HepG2 (cell line): ENCODE data around the gene GYS1. TPM values are rescaled to one million over a fixed set of nuclear protein-coding genes. Genes with fewer than 3 reads are reported as not detected.
A peak's percentile ranks its signal among the peaks of the same experiment; 100 is the strongest.

Source experiments
- AKAP8 ChIP-seq: sonication (generic); formaldehyde crosslinking; IDR thresholded peaks from 2 replicates; pipeline ENCODE4 v1.5.1; 2020; ENCODE audit warnings: mild to moderate bottlenecking, missing genetic modification reagents
- ARNTL ChIP-seq: sonication (generic); formaldehyde crosslinking; IDR thresholded peaks from 2 replicates; pipeline ENCODE4 v1.4.0; 2020; ENCODE audit warnings: mild to moderate bottlenecking, missing genetic modification reagents
- BORCS8-MEF2B ChIP-seq: sonication (generic); formaldehyde crosslinking; IDR thresholded peaks from 2 replicates; pipeline ENCODE4 v1.8.0; 2022; ENCODE audit warnings: mild to moderate bottlenecking, missing genetic modification reagents
- CHCHD3 ChIP-seq: sonication (generic); formaldehyde crosslinking; IDR thresholded peaks from 2 replicates; pipeline ENCODE4 v1.8.0; 2022; ENCODE audit warnings: mild to moderate bottlenecking, missing genetic modification reagents, moderate library complexity
- CREM ChIP-seq, 2 experiments: sonication (generic) in 1 of 2; formaldehyde crosslinking in 1 of 2; IDR thresholded peaks; 2 replicates each; pipeline versions ENCODE4 v1.4.0 to v1.6.1; 2016 to 2020; ENCODE audit warnings: antibody characterized with exemption in 1 of 2, mild to moderate bottlenecking in 1 of 2, missing genetic modification reagents in 1 of 2
- NAIF1 ChIP-seq: sonication (generic); formaldehyde crosslinking; IDR thresholded peaks from 2 replicates; pipeline ENCODE4 v1.5.0; 2020; ENCODE audit warnings: mild to moderate bottlenecking, missing genetic modification reagents, borderline replicate concordance
- NFKBIZ ChIP-seq: IDR thresholded peaks from 2 replicates; pipeline ENCODE4 v1.6.1; 2018; ENCODE audit warnings: missing genetic modification reagents, missing compliant biosample characterization
- POLR2AphosphoS5 ChIP-seq: IDR thresholded peaks from 2 replicates; pipeline ENCODE4 v1.6.1; 2012; ENCODE audit warnings: low read depth, low read length
- SAP130 ChIP-seq: IDR thresholded peaks from 2 replicates; pipeline ENCODE4 v1.6.1; 2016; ENCODE audit warnings: low read depth
- SIN3A ChIP-seq: IDR thresholded peaks from 2 replicates; pipeline ENCODE4 v1.6.1; 2011; ENCODE audit warnings: low read depth, mild to moderate bottlenecking, control low read depth, low read length, borderline replicate concordance
- SMARCE1 ChIP-seq: fragments of 450-650 bp; IDR thresholded peaks from 2 replicates; pipeline ENCODE4 v1.6.1; 2017; ENCODE audit warnings: borderline replicate concordance
- SNAPC2 ChIP-seq: sonication (generic); formaldehyde crosslinking; IDR thresholded peaks from 2 replicates; pipeline ENCODE4 v1.8.1; 2022; ENCODE audit warnings: mild to moderate bottlenecking, missing genetic modification reagents
- SOX6 ChIP-seq, 2 experiments: fragments of 450-650 bp in 1 of 2; sonication (generic) in 1 of 2; formaldehyde crosslinking in 1 of 2; IDR thresholded peaks; 2 replicates each; pipeline versions ENCODE4 v1.4.0 to v1.6.1; 2017 to 2020; ENCODE audit warnings: antibody characterized with exemption in 1 of 2, mild to moderate bottlenecking in 1 of 2, missing genetic modification reagents in 1 of 2
- SP5 ChIP-seq: IDR thresholded peaks from 2 replicates; pipeline ENCODE4 v1.6.1; 2016; ENCODE audit warnings: low read depth, borderline replicate concordance
- THAP11 ChIP-seq: IDR thresholded peaks from 2 replicates; pipeline ENCODE4 v1.6.1; 2016; ENCODE audit warnings: missing biosample characterization, missing genetic modification reagents
- ZC3H13 ChIP-seq: sonication (generic); formaldehyde crosslinking; IDR thresholded peaks from 2 replicates; pipeline ENCODE4 v1.8.1; 2023; ENCODE audit warnings: mild to moderate bottlenecking, missing genetic modification reagents, moderate library complexity
- ZNF563 ChIP-seq: sonication (generic); formaldehyde crosslinking; IDR thresholded peaks from 2 replicates; pipeline ENCODE4 v1.8.0; 2022; ENCODE audit warnings: mild to moderate bottlenecking, moderate library complexity, missing genetic modification reagents
- polyA plus RNA-seq, 8 experiments: library from polyadenylated mRNA; depleted of rRNA in 3 of 8; stranded (reverse) in 7 of 8; unstranded in 1 of 8; fragments of >200 nt; fragmentation: Illumina TruSeq in 4 of 8; extraction: Trizol in 4 of 8; gene quantifications; 2 replicates each; pipeline versions ENCODE4 v1.2.1 to v1.2.3, GENCODE V29; 2011 to 2016; ENCODE audit warnings: low read depth in 4 of 8, missing spikeins in 1 of 8, mixed read lengths in 1 of 8; ENCODE audit not compliant: insufficient read depth in 1 of 8
- total RNA-seq, 5 experiments: library from RNA; depleted of rRNA; stranded (reverse); fragments of >200 nt; fragmentation: Illumina TruSeq; extraction: Trizol; gene quantifications; 2 replicates each; pipeline ENCODE4 v1.2.3, GENCODE V29; 2016; ENCODE audit warnings: low read depth in 1 of 5
- TF ChIP-seq, protein P1 (sequence below): sonication (generic); formaldehyde crosslinking; IDR thresholded peaks from 2 replicates; pipeline ENCODE4 v1.4.0; 2020; ENCODE audit warnings: missing genetic modification reagents
- TF ChIP-seq, protein P2 (sequence below): sonication (generic); formaldehyde crosslinking; IDR thresholded peaks from 2 replicates; pipeline ENCODE4 v1.4.0; 2020; ENCODE audit warnings: missing genetic modification reagents
- TF ChIP-seq, protein P3 (sequence below): sonication (generic); formaldehyde crosslinking; IDR thresholded peaks from 2 replicates; pipeline ENCODE4 v1.5.0; 2020; ENCODE audit warnings: missing genetic modification reagents
- TF ChIP-seq, protein P4 (sequence below): sonication (generic); formaldehyde crosslinking; IDR thresholded peaks from 2 replicates; pipeline ENCODE4 v1.4.0; 2020; ENCODE audit warnings: missing genetic modification reagents
- TF ChIP-seq, protein P5 (sequence below): IDR thresholded peaks from 2 replicates; pipeline ENCODE4 v1.6.1; 2016; ENCODE audit warnings: missing compliant biosample characterization, missing genetic modification reagents, borderline replicate concordance

Gene GYS1
- total and polyA plus RNA-seq, 2 of the 13 experiments (the other 11 are each of a cell fraction or from before 2014, with no cell fraction given): 18.4 to 42.1 TPM

DNA sequence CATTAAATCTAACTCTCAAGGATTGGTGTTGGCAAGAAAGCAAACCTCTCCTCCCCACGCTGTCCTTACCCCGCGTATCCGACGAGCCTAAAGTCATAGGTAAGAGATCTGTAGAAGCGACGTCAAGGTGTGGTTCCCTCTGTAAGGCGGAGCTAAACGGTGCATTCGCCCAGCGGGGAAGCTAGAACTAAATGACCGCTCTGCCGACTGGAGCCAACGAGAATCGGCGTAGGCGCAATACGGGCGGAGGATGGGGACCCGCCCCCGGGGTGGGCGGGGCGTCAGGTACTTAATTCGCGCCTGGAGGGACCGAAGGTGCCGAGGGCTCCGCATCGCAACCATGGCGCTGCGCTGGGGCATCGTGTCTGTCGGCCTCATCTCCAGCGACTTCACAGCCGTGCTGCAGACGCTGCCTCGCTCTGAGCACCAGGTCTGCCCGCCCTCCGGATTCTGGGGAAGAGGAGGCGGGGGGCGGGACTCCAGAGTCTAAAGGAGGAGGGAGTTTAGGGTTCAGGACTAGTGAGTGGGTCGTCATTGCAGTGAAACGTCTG, 59.7 kb downstream of the GYS1 start, which contains the start of gene DHDH (continued):
- TF ChIP-seq, protein P1, sequence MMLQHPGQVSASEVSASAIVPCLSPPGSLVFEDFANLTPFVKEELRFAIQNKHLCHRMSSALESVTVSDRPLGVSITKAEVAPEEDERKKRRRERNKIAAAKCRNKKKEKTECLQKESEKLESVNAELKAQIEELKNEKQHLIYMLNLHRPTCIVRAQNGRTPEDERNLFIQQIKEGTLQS: no peak
- TF ChIP-seq SMARCE1: no peak
- TF ChIP-seq ZC3H13 (CRISPR knock-in tag): 0 out of 2 replicates have a peak, but pooled peaks have one; percentile 39
- peak; percentile 98 for TF ChIP-seq ZNF563
- TF ChIP-seq THAP11 (CRISPR knock-in tag): peak; percentile 27; the same call in 1 of the 2 replicates
- TF ChIP-seq, protein P2, sequence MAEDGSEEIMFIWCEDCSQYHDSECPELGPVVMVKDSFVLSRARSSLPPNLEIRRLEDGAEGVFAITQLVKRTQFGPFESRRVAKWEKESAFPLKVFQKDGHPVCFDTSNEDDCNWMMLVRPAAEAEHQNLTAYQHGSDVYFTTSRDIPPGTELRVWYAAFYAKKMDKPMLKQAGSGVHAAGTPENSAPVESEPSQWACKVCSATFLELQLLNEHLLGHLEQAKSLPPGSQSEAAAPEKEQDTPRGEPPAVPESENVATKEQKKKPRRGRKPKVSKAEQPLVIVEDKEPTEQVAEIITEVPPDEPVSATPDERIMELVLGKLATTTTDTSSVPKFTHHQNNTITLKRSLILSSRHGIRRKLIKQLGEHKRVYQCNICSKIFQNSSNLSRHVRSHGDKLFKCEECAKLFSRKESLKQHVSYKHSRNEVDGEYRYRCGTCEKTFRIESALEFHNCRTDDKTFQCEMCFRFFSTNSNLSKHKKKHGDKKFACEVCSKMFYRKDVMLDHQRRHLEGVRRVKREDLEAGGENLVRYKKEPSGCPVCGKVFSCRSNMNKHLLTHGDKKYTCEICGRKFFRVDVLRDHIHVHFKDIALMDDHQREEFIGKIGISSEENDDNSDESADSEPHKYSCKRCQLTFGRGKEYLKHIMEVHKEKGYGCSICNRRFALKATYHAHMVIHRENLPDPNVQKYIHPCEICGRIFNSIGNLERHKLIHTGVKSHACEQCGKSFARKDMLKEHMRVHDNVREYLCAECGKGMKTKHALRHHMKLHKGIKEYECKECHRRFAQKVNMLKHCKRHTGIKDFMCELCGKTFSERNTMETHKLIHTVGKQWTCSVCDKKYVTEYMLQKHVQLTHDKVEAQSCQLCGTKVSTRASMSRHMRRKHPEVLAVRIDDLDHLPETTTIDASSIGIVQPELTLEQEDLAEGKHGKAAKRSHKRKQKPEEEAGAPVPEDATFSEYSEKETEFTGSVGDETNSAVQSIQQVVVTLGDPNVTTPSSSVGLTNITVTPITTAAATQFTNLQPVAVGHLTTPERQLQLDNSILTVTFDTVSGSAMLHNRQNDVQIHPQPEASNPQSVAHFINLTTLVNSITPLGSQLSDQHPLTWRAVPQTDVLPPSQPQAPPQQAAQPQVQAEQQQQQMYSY (CRISPR knock-in tag): no peak
- TF ChIP-seq ARNTL (CRISPR knock-in tag): no peak
- TF ChIP-seq NFKBIZ: 0 out of 2 replicates have a peak, but pooled peaks have one; percentile 34
- TF ChIP-seq, protein P3, sequence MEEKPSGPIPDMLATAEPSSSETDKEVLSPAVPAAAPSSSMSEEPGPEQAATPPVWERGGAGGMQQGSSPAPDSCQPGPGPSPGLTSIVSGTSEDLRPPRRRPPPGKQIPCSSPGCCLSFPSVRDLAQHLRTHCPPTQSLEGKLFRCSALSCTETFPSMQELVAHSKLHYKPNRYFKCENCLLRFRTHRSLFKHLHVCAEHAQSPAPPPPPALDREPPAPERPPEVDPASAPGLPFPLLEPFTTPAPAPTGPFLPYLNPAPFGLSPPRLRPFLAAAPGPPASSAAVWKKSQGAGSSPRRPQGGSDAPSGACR (CRISPR knock-in tag): no peak
- TF ChIP-seq NAIF1: peak; percentile 65; the same call in 1 of the 2 replicates
- TF ChIP-seq POLR2AphosphoS5: peak; percentile 31; the same call in 1 of the 2 replicates
- no peak for TF ChIP-seq AKAP8 (CRISPR knock-in tag)
- no peak for TF ChIP-seq SOX6 (IDR thresholded peaks at IDR 0.05)
- 0 out of 2 replicates have a peak, but pooled peaks have one; percentile 10 for TF ChIP-seq SOX6 (CRISPR knock-in tag; IDR thresholded peaks at IDR 0.05)
- TF ChIP-seq, protein P4, sequence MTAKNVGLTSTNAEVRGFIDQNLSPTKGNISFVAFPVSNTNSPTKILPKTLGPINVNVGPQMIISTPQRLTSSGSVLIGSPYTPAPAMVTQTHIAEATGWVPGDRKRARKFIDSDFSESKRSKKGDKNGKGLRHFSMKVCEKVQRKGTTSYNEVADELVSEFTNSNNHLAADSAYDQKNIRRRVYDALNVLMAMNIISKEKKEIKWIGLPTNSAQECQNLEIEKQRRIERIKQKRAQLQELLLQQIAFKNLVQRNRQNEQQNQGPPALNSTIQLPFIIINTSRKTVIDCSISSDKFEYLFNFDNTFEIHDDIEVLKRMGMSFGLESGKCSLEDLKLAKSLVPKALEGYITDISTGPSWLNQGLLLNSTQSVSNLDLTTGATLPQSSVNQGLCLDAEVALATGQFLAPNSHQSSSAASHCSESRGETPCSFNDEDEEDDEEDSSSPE (CRISPR knock-in tag): peak; percentile 47; the same call in 1 of the 2 replicates
- TF ChIP-seq SP5: peak; percentile 23; the same call in 1 of the 2 replicates
- peak; percentile 21; the same call in 1 of the 2 replicates for TF ChIP-seq CREM (IDR thresholded peaks at IDR 0.05)
- TF ChIP-seq CREM (CRISPR knock-in tag; IDR thresholded peaks at IDR 0.05): no peak
- TF ChIP-seq, protein P5, sequence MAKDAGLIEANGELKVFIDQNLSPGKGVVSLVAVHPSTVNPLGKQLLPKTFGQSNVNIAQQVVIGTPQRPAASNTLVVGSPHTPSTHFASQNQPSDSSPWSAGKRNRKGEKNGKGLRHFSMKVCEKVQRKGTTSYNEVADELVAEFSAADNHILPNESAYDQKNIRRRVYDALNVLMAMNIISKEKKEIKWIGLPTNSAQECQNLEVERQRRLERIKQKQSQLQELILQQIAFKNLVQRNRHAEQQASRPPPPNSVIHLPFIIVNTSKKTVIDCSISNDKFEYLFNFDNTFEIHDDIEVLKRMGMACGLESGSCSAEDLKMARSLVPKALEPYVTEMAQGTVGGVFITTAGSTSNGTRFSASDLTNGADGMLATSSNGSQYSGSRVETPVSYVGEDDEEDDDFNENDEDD (CRISPR knock-in tag): peak; percentile 47; the same call in 1 of the 2 replicates
- peak; percentile 14; the same call in 1 of the 2 replicates for TF ChIP-seq SIN3A
- TF ChIP-seq BORCS8-MEF2B: 0 out of 2 replicates have a peak, but pooled peaks have one; percentile 24
- no peak for TF ChIP-seq SNAPC2 (CRISPR knock-in tag)
- peak; percentile 64 for TF ChIP-seq SAP130 (CRISPR knock-in tag)
- TF ChIP-seq CHCHD3 (CRISPR knock-in tag): no peak
